Endothelial cell (in vitro differentiated cells): Measurements from ENCODE around the gene MBNL2. TPM values are rescaled to one million over a fixed set of nuclear protein-coding genes. Genes with fewer than 3 reads are reported as not detected.

Experiments
- DNase-seq: peaks from one replicate; pipeline ENCODE4 v3.0.0; 2021; ENCODE audit warnings: low spot score
- H3K27ac Mint-ChIP-seq: one replicate; pipeline ENCODE4 v1.8.0; 2021; ENCODE audit warnings: mixed read lengths, inconsistent platforms; ENCODE audit not compliant: unreplicated experiment
- H3K27me3 Mint-ChIP-seq: one replicate; pipeline ENCODE4 v1.8.0; 2021; ENCODE audit warnings: mild to moderate bottlenecking, moderate library complexity, mixed read lengths, inconsistent platforms; ENCODE audit not compliant: unreplicated experiment
- H3K36me3 Mint-ChIP-seq: one replicate; pipeline ENCODE4 v1.8.0; 2021; ENCODE audit warnings: mild to moderate bottlenecking, low read depth, mixed read lengths, inconsistent platforms; ENCODE audit not compliant: unreplicated experiment
- H3K4me1 Mint-ChIP-seq: one replicate; pipeline ENCODE4 v1.8.0; 2021; ENCODE audit warnings: mild to moderate bottlenecking, mixed read lengths, inconsistent platforms; ENCODE audit not compliant: unreplicated experiment
- H3K4me3 Mint-ChIP-seq: one replicate; pipeline ENCODE4 v1.8.0; 2021; ENCODE audit warnings: mild to moderate bottlenecking, mixed read lengths, inconsistent platforms; ENCODE audit not compliant: unreplicated experiment
- H3K9me3 Mint-ChIP-seq: one replicate; pipeline ENCODE4 v1.8.0; 2021; ENCODE audit warnings: mixed read lengths, inconsistent platforms; ENCODE audit not compliant: unreplicated experiment
- CTCF ChIP-seq: fragments of 200-600 bp; sonication (generic); IDR thresholded peaks from one replicate; pipeline ENCODE4 v1.5.0; 2021; ENCODE audit warnings: antibody characterized with exemption; ENCODE audit not compliant: unreplicated experiment
- total RNA-seq: library from RNA; stranded (reverse); fragmentation: NEBNext Ultra II Directional; extraction: Animal tissue kit (Norgen Biotek cat#: 25700); gene quantifications from one replicate; pipeline ENCODE4 v1.2.1, GENCODE V29; 2021; ENCODE audit not compliant: unreplicated experiment

MBNL2 gene
- total RNA-seq, 1 donor from 2014 or later = 137 TPM

- Mint-ChIP-seq H3K27me3 (peaks cover 13% of the 10 kb centered on the region), H3K9me3 (no peaks in the 10 kb centered on the region), H3K27ac (peak overlapping the region; percentile 95), H3K36me3 (peaks cover 31% of the 10 kb centered on the region), H3K4me3 (peak overlapping the region; percentile 44), H3K4me1 (peaks cover 71% of the 10 kb centered on the region)
- TF ChIP-seq CTCF = no peak
- DNase-seq = no peak
These were observed 44.8 kb downstream of the MBNL2 start for GRCh38 chr13:97266772-97267417.

GRCh38 chr13:97267418-97268059, 45.4 kb downstream of the MBNL2 start:
- Mint-ChIP-seq H3K27ac (peak overlapping the region; percentile 95), H3K27me3 (peaks cover 8% of the 10 kb centered on the region), H3K9me3 (no peaks in the 10 kb centered on the region), H3K4me3 (no peak overlapping the region), H3K36me3 (peaks cover 24% of the 10 kb centered on the region), H3K4me1 (peaks cover 71% of the 10 kb centered on the region)
- no peak for DNase-seq
- no peak for TF ChIP-seq CTCF

GRCh38 chr13:97268772-97269171, 46.6 kb downstream of the MBNL2 start:
- no peak for TF ChIP-seq CTCF
- H3K9me3 Mint-ChIP-seq = no peaks in the 10 kb centered on the region
- H3K36me3 Mint-ChIP-seq = peaks cover 18% of the 10 kb centered on the region
- peak overlapping the region; percentile 56 for H3K4me3 Mint-ChIP-seq
- H3K27me3 Mint-ChIP-seq = peaks cover 8% of the 10 kb centered on the region
- peaks cover 75% of the 10 kb centered on the region for H3K4me1 Mint-ChIP-seq
- H3K27ac Mint-ChIP-seq = peak overlapping the region; percentile 95
- DNase-seq = peak; percentile 35

GRCh38 chr13:97269603-97270002, 47.5 kb downstream of the MBNL2 start:
- no peak overlapping the region for H3K4me3 Mint-ChIP-seq
- TF ChIP-seq CTCF = no peak
- no peak for DNase-seq
- peaks cover 5% of the 10 kb centered on the region for H3K27me3 Mint-ChIP-seq
- no peak overlapping the region for H3K27ac Mint-ChIP-seq
- peaks cover 75% of the 10 kb centered on the region for H3K4me1 Mint-ChIP-seq
- no peaks in the 10 kb centered on the region for H3K9me3 Mint-ChIP-seq
- H3K36me3 Mint-ChIP-seq = peaks cover 16% of the 10 kb centered on the region

- TF ChIP-seq CTCF = no peak
- no peak for DNase-seq
- no peaks in the 10 kb centered on the region for H3K9me3 Mint-ChIP-seq
- no peak overlapping the region for H3K4me3 Mint-ChIP-seq
- H3K27ac Mint-ChIP-seq = no peak overlapping the region
- H3K36me3 Mint-ChIP-seq = peaks cover 32% of the 10 kb centered on the region
- peaks cover 3% of the 10 kb centered on the region for H3K27me3 Mint-ChIP-seq
- H3K4me1 Mint-ChIP-seq = peaks cover 71% of the 10 kb centered on the region
These were observed 50.4 kb downstream of the MBNL2 start for GRCh38 chr13:97272526-97272925.
